Endothelial cell of umbilical vein (primary cell): ENCODE data around the gene ALG8. TPM values are rescaled to one million over a fixed set of nuclear protein-coding genes. Genes with fewer than 3 reads are reported as not detected.

Experiments used
- BruUV-seq: library from RNA; stranded (reverse); fragments of 400-500 nt; replicated peaks from 2 replicates; lab custom pipeline; 2021; lab: Mats Ljungman, UMichigan
- CTCF ChIA-PET: fragments of 300-600, 350-600 bp; sonication (Branson Sonifier 250); formaldehyde crosslinking; loops from one replicate; lab custom pipeline; 2021; ENCODE audit warnings: antibody characterized with exemption, inconsistent platforms; lab: Charles Lee
- POLR2A ChIA-PET: fragments of 300-600, 350-600 bp; sonication (Branson Sonifier 250); formaldehyde crosslinking; loops from one replicate; lab custom pipeline; 2021; ENCODE audit warnings: antibody characterized with exemption, inconsistent platforms; lab: Charles Lee
- DNase-seq: peaks from one replicate; pipeline ENCODE4 v3.0.0-alpha.2; 2011; ENCODE audit warnings: low read depth, low spot score
- FAIRE-seq: peaks from 2 replicates; lab custom pipeline; 2011; peaks lifted over from hg19 to GRCh38; lab: Jason Lieb, UNC
- H2AFZ ChIP-seq: 2 replicates; pipeline ENCODE4 v1.6.0; 2012; ENCODE audit warnings: low read depth, low read length, control low read depth, inconsistent platforms
- H3K27ac ChIP-seq: 2 replicates; pipeline ENCODE4 v1.5.1; 2011; ENCODE audit warnings: low read depth, mild to moderate bottlenecking, control low read depth, low read length, moderate library complexity; ENCODE audit not compliant: insufficient read depth
- H3K27me3 ChIP-seq, 2 experiments: 2 replicates each; pipeline versions ENCODE4 v1.6.0 to v1.6.1; 2011; ENCODE audit warnings: low read length in 2 of 2, mixed read lengths in 1 of 2; ENCODE audit not compliant: control insufficient read depth in 2 of 2, insufficient read depth in 2 of 2
- H3K36me3 ChIP-seq, 2 experiments: 2 replicates in 1 of 2; 3 replicates in 1 of 2; pipeline ENCODE4 v1.5.1; 2011; ENCODE audit warnings: low read length in 2 of 2, mild to moderate bottlenecking in 1 of 2, moderate library complexity in 1 of 2; ENCODE audit not compliant: control insufficient read depth in 2 of 2, insufficient read depth in 2 of 2; ENCODE audit errors: extremely low read depth in 1 of 2
- H3K4me1 ChIP-seq: 3 replicates; pipeline ENCODE4 v1.5.1; 2011; ENCODE audit warnings: mild to moderate bottlenecking, low read length; ENCODE audit not compliant: control insufficient read depth, insufficient read depth; ENCODE audit errors: extremely low read depth
- H3K4me2 ChIP-seq: 2 replicates; pipeline ENCODE4 v1.6.1; 2011; ENCODE audit warnings: low read length, control low read depth, mixed read lengths; ENCODE audit not compliant: insufficient read depth
- H3K4me3 ChIP-seq, 3 experiments: fragments of 200-600 bp in 1 of 3; sonication (generic), shearing (Covaris generic) in 1 of 3; replicated peaks in 1 of 3; 2 replicates each; pipeline ENCODE4 v1.5.1; 2011 to 2016; ENCODE audit warnings: control low read depth in 3 of 3, low read length in 3 of 3, mild to moderate bottlenecking in 2 of 3, inconsistent platforms in 1 of 3, low read depth in 1 of 3, moderate library complexity in 1 of 3; ENCODE audit not compliant: insufficient read depth in 1 of 3
- H3K79me2 ChIP-seq: 2 replicates; pipeline ENCODE4 v1.6.0; 2012; ENCODE audit warnings: low read length, inconsistent platforms; ENCODE audit not compliant: control insufficient read depth, insufficient read depth
- H3K9ac ChIP-seq: replicated peaks from 2 replicates; pipeline ENCODE3; 2011; ENCODE audit warnings: low read length, control low read depth; ENCODE audit not compliant: insufficient read depth; ENCODE audit errors: extremely low read depth
- H3K9me1 ChIP-seq: replicated peaks from 3 replicates; pipeline ENCODE4 v1.6.0; 2011; ENCODE audit warnings: mild to moderate bottlenecking, low read length; ENCODE audit not compliant: control insufficient read depth, insufficient read depth; ENCODE audit errors: extremely low read depth
- H3K9me3 ChIP-seq: replicated peaks from 2 replicates; pipeline ENCODE4 v1.5.1; 2012; ENCODE audit warnings: low read length, inconsistent platforms; ENCODE audit not compliant: control insufficient read depth, insufficient read depth
- H4K20me1 ChIP-seq: replicated peaks from 2 replicates; pipeline ENCODE3; 2011; ENCODE audit warnings: mild to moderate bottlenecking, low read length; ENCODE audit not compliant: control insufficient read depth, insufficient read depth; ENCODE audit errors: extremely low read depth
- EZH2 ChIP-seq: IDR thresholded peaks from 2 replicates; pipeline ENCODE4 v1.6.1; 2012; ENCODE audit warnings: borderline replicate concordance, low read depth, mild to moderate bottlenecking, moderate library complexity, low read length, inconsistent platforms; ENCODE audit not compliant: severe bottlenecking
- FOS ChIP-seq: IDR thresholded peaks from 2 replicates; pipeline ENCODE4 v1.6.1; 2011; ENCODE audit warnings: mild to moderate bottlenecking, low read length, moderate library complexity, borderline replicate concordance; ENCODE audit not compliant: insufficient read depth
- GATA2 ChIP-seq: IDR thresholded peaks from 2 replicates; pipeline ENCODE4 v1.7.0; 2011; ENCODE audit warnings: low read depth, mild to moderate bottlenecking, moderate library complexity, mixed read lengths, low read length; ENCODE audit not compliant: insufficient read length, insufficient read depth
- JUN ChIP-seq: IDR thresholded peaks from 2 replicates; pipeline ENCODE4 v1.6.1; 2011; ENCODE audit warnings: borderline replicate concordance, low read depth; ENCODE audit not compliant: insufficient read length, insufficient read depth
- MYC ChIP-seq: IDR thresholded peaks from one replicate; pipeline ENCODE4 v1.6.1; 2011; ENCODE audit warnings: mild to moderate bottlenecking, low read depth, low read length
- POLR2A ChIP-seq: IDR thresholded peaks from 2 replicates; pipeline ENCODE4 v1.6.1; 2012; ENCODE audit warnings: low read depth, mild to moderate bottlenecking, control low read depth, low read length
- POLR2AphosphoS5 ChIP-seq: IDR thresholded peaks from 2 replicates; pipeline ENCODE4 v1.6.1; 2012; ENCODE audit warnings: low read depth, mild to moderate bottlenecking, control low read depth, low read length, moderate library complexity; ENCODE audit not compliant: insufficient read depth
- dilution Hi-C: fragments of 300-500 bp; cut with MboI; formaldehyde crosslinking; loops from one replicate; pipeline ENCODE4 v1.15.0; 2019; ENCODE audit warnings: low sequenced_read_pairs; ENCODE audit not compliant: extremely low pct_ligation_motif_present
- intact Hi-C: fragments of 100-400 bp; cut with micrococcal nuclease; formaldehyde crosslinking; loops from one replicate; pipeline ENCODE4 v1.10.0; 2022
- polyA plus RNA-seq, 4 experiments: library from polyadenylated mRNA; depleted of rRNA in 3 of 4; stranded (reverse) in 3 of 4; unstranded in 1 of 4; fragments of >200 nt; gene quantifications; 2 replicates each; pipeline versions ENCODE4 v1.2.1 to v1.2.3, GENCODE V29; 2011 to 2012; ENCODE audit warnings: missing spikeins in 1 of 4
- total RNA-seq: library from RNA; stranded (reverse); gene quantifications from 2 replicates; pipeline ENCODE4 v1.2.3, GENCODE V29; 2021
- TF ChIP-seq, protein P1 (sequence below): IDR thresholded peaks from 2 replicates; pipeline ENCODE4 v1.6.1; 2011; ENCODE audit not compliant: insufficient read depth, insufficient read length
- TF ChIP-seq, protein P2 (sequence below), 2 donors: IDR thresholded peaks; 1 replicate in 1 of 2; 2 replicates in 1 of 2; pipeline ENCODE4 v1.5.1; 2011; ENCODE audit warnings: low read length in 2 of 2, mild to moderate bottlenecking in 2 of 2, moderate library complexity in 2 of 2, control low read depth in 1 of 2, inconsistent platforms in 1 of 2, low read depth in 1 of 2; ENCODE audit not compliant: insufficient read depth in 1 of 2; ENCODE audit errors: extremely low read depth in 1 of 2

The ALG8 gene
- total and polyA plus RNA-seq, 2 donors (not counting 3 experiments of a cell fraction or from before 2014, with no cell fraction given) = 43.9 to 48.2 TPM

DNA sequence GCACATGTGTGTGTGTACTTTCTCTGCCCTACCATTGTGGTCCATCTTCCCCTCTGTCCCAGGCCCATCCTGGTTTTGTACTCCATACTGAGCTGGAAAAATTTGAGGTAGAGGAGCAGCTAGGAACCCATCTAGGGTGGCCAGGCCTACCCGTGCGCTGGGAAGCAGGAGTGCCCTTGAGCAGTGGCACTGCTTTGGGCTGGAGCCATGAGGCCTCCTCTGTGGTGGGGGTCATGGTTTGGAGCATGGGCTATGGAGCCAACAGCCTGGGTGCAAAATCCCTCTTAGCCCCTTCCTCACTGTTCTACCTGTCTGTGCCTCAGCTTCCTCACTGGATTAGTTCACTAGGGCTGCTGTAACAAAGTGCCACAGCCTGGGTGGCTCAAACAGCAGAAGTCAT is 21.9 kb upstream of the ALG8 start:
- H3K4me3 ChIP-seq = no peak overlapping the region
- H4K20me1 ChIP-seq = no peaks in the 10 kb centered on the region
- DNase-seq (no peak), FAIRE-seq (no peak)
- H3K36me3 ChIP-seq = no peaks in the 10 kb centered on the region
- intact Hi-C loops = no loop called here
- ChIA-PET CTCF (interaction anchor here (0.5 to 1.5 kb wide), 3 partner anchors 8 to 112 kb away, joined by 3 to 4 read pairs (median 4); no protein-coding TSS in a partner anchor), POLR2A (no interaction called here)
- H3K27ac ChIP-seq = no peak overlapping the region
- H3K9me3 ChIP-seq = no peaks in the 10 kb centered on the region
- TF ChIP-seq EZH2 = no peak
- TF ChIP-seq, protein P1, sequence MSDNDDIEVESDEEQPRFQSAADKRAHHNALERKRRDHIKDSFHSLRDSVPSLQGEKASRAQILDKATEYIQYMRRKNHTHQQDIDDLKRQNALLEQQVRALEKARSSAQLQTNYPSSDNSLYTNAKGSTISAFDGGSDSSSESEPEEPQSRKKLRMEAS = no peak
- no peak for TF ChIP-seq MYC
- H3K79me2 ChIP-seq = no peaks in the 10 kb centered on the region
- no peaks in the 10 kb centered on the region for H3K9me1 ChIP-seq
- no peaks in the 10 kb centered on the region for H3K27me3 ChIP-seq
- dilution Hi-C loops = no loop called here
- no peak overlapping the region for H3K9ac ChIP-seq
- no peak overlapping the region for H3K4me2 ChIP-seq
- no TSS peak for BruUV-seq
- H2AFZ ChIP-seq = no peak overlapping the region
- no peaks in the 10 kb centered on the region for H3K4me1 ChIP-seq

DNA sequence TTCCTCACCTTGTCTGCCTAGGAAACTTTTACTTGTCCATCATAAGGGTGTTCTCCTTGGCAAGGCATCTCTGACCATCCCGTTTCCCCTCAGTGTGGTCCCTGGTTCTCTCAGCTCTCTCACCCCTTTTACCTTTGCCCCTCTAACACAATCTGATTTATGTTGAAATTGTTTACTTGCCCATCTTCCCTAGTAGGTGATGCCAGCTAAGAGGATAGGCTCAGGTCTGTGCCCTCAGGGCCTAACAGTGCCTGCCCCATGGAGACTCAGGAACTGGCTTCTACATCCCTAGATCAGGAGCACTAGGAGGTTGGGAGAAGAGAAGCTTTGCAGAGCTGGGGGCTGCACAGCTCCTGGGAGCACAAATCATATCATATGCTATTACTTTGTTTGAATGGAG is 21.1 kb upstream of the ALG8 start:
- Histone ChIP-seq H3K9me3 (no peaks in the 10 kb centered on the region), H3K79me2 (no peaks in the 10 kb centered on the region), H4K20me1 (no peaks in the 10 kb centered on the region), H2AFZ (no peak overlapping the region), H3K4me3 (no peak overlapping the region), H3K9ac (no peak overlapping the region), H3K36me3 (no peaks in the 10 kb centered on the region), H3K4me2 (no peak overlapping the region), H3K27me3 (no peaks in the 10 kb centered on the region), H3K9me1 (no peaks in the 10 kb centered on the region), H3K4me1 (no peaks in the 10 kb centered on the region), H3K27ac (no peak overlapping the region)
- BruUV-seq = no TSS peak
- intact Hi-C loops (no loop called here), dilution Hi-C loops (no loop called here)
- FAIRE-seq (no peak), DNase-seq (no peak)
- POLR2A ChIA-PET = no interaction called here
- CTCF ChIA-PET = interaction anchor here (0.5 to 1.1 kb wide), 2 partner anchors 13 to 112 kb away, joined by 3 to 4 read pairs; no protein-coding TSS in a partner anchor
- TF ChIP-seq EZH2 (no peak), POLR2A (no peak), FOS (no peak), GATA2 (no peak), JUN (no peak), POLR2AphosphoS5 (no peak), MYC (no peak)
- TF ChIP-seq, protein P1 = no peak
- TF ChIP-seq, protein P2, sequence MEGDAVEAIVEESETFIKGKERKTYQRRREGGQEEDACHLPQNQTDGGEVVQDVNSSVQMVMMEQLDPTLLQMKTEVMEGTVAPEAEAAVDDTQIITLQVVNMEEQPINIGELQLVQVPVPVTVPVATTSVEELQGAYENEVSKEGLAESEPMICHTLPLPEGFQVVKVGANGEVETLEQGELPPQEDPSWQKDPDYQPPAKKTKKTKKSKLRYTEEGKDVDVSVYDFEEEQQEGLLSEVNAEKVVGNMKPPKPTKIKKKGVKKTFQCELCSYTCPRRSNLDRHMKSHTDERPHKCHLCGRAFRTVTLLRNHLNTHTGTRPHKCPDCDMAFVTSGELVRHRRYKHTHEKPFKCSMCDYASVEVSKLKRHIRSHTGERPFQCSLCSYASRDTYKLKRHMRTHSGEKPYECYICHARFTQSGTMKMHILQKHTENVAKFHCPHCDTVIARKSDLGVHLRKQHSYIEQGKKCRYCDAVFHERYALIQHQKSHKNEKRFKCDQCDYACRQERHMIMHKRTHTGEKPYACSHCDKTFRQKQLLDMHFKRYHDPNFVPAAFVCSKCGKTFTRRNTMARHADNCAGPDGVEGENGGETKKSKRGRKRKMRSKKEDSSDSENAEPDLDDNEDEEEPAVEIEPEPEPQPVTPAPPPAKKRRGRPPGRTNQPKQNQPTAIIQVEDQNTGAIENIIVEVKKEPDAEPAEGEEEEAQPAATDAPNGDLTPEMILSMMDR (IDR thresholded peaks at IDR 0.05; ENCODE audit: extremely low read depth in 1 of 2, insufficient read depth in 1 of 2, low read depth in 1 of 2, low read length in 2 of 2) = no peak
